Stimulated activated CD4-positive, alpha-beta T cell treated with anti-CD3 and anti-CD28 coated beads, Interleukin-15, amount 100 ng/mL, for 1 hour (primary cell): ENCODE measurements around the gene BTBD7.
"Not testable (repeated sequence)": the region's sequence is repeated elsewhere in the genome, so short reads cannot be mapped to it uniquely, and the experiment has no call there.

Experiments
- DNase-seq, 2 donors: peaks; one replicate each; pipeline ENCODE4 v3.0.0-alpha.2; 2020; ENCODE audit warnings: low read depth in 1 of 2, low spot score in 1 of 2

Gene BTBD7

DNA sequence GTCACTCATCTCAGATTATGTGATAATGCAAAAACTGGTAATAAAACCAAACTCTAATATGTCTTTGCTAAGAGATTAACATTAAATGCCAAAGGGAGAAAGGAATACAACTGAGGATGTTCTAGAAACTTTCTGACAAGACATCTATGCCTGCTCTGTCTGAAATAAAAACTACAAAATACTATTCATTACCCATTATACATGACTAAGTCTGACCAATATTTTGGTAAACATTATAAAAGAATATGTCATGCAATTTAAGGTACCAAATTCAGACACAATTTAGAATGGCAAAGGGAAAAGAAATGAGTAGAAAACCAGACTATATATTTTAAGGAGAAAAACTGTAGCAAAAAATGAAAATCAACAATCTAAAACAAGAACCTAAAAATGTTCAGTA, 86.3 kb downstream of the BTBD7 start:
- DNase-seq, result no peak

DNA sequence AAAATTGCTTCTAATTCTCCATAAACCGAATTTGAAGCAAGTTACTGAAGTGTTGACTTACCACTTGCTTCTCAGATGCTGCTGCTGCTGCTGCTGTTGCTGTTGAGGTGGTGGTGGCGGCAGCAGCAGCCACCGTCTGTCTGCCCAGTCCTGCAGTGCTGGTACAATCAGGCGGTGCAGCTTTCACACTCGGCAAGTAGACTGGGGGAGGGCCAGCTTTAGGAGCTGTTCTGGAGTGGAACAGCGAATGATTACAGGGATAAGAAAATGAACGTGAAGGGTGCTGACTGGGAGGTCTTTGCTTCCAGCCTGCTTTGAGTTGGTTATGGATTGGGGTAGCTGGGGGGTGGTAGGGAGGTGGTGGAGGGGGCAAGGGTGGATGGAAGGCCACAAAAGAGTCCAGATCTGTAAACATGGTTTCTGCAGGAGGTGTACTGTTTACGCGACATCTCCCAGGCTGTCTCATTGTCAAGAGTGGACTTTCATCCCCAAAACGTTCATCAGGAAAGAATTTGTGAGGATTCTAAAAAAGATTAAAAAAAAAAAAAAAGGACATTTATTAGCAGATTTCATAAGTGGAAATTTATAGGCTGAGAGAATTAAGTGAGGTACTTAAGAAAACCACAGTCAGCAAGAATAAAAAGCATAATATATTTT, 86.9 kb downstream of the BTBD7 start:
- no peak for DNase-seq

DNA sequence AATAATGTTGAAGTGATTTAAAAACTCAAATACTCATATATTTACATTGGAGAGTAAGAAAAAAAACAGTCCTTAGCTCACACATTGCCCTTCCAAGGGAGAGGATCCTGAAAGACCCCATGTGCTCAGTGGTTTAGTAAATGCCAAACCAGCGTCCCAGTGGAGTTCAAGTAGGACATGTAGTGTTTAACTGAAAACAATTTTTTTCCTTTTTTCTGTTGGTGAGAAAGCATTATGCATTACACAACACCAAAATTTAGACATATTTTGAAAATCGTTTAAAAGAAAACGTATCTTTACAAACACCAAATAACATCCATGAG, 92.2 kb downstream of the BTBD7 start:
- DNase-seq, result no peak

DNA sequence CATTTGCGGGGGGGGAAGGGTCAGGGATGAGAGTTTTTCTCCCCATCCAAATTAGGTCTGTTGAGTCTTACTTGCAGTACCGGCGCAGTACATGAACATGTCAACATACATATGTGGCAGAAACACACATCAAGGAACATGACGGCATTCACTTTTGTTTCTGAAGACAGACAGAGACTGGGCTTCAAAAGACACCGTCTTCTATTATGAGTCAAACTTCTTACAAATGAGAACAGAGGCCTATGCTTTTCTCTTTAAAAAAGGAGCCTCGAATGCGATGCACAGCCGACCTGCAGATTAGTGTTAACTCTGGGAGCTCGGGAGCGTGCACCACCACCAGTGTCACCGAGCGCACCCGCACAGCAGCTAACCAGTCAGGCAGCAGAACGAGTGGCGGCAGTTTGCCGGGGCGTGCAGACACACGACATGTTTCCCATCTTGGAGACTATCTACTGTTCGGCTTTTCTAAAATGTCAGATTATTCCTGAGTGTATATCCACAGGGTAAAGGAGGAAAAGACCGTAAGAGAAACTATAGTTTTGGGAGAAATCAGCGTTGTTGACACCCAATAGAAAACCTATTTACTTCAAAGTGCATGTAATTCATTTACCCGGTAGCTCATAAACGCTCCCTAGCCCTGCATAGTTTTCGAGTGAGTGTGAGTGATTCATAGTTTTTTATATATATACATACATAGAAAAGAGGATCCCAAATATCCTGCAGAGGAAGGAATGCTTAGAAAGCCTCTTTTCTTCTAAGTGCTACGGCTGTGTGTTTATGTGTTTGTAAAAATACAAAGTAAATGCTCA, 92.8 kb downstream of the BTBD7 start:
- no peak for DNase-seq

DNA sequence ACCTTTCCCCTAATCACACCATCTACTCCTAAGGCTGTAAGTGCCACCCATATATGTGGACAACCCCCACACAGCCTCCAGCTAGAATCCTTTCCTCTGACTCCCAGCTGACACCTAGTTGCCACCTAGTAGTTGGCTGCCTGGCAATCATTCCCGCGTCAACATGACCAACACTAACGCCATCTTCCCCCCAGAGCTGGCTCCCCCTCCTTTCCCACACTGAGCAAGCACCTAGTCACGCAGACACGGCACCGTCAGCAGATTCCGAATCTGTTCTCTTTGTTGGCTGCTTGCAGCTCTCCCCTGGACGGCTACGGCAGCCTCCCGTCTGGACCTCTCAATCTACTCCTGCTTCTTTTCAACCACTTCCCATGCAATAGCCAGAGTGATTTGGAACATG, 98.0 kb downstream of the BTBD7 start:
- no peak for DNase-seq

DNA sequence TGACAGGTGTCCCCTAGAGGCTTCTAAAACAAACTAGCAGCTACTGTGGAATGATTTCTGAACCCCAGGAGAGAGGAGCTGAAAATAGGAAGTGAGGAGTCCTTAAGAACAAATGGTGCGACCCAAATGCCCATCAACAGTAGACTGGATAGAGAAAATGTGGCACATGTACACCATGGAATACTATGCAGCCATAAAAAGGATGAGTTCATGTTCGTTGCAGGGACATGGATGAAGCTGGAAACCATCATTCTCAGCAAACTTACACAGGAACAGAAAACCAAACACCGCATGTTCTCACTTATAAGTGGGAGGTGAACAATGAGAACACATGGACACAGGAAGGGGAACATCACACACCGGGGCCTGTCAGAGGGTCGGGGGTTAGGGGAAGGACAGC, 99.8 kb downstream of the BTBD7 start:
- DNase-seq, result not testable (repeated sequence)

DNA sequence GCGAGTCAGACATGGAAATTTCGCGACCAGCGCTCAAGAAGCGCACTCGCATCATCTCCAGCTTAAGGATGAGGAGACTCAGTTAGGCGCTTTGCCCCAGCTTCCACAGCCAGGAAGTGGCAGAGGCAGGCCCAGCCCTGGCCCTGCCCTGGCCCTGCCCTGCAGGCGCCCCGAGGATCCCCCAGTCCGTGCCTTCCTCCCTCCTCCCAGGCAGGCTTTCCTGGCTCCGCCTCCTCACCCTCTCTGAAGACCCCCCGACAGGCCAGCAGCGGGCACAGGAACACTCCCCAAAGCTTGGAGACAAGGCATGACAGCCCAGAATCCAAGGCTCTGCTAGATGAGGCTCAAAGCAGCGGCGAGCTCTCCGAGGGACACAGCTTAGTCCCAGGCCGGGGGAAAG, 100.7 kb downstream of the BTBD7 start:
- no peak for DNase-seq

DNA sequence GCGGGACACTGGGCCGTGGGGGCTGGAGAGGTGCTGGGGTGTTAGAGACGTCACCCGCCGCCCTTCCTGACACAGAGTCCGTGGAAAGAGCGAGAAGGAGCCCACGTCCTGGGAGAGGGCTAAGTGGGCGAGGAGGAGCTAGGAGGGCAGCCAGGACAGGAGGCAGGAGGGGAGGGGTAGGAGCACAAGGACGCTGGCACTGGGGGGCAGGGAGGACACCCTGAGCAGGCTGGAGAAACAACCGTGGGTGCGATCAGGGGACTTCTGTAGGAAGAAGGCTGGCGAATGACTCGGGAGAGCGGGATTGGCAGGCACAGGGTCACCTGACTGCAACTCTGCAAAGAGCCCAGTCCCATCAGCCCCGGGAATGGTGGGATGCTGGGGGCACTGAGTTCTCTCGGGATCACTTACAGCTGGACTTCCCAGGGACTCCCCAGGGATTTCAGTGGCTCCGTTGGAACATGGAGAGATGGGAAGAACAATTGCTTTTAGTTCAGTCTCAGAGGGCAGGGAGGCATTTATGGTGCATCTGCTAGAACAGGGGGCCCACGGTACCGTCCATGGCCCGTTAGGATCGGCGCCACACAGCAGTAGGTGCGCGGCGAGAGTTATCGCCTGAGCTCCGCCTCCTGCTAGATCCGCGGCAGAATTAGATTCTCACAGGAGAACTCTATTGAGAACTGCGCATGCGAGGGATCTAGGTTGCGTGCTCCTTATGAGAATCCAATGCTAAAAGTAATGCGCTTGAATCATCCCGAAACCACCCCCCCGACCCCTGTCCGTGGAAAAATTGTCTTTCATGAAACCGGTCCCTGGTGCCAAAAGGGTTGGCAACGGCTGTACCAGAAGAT, 101.5 kb downstream of the BTBD7 start:
- no peak for DNase-seq

DNA sequence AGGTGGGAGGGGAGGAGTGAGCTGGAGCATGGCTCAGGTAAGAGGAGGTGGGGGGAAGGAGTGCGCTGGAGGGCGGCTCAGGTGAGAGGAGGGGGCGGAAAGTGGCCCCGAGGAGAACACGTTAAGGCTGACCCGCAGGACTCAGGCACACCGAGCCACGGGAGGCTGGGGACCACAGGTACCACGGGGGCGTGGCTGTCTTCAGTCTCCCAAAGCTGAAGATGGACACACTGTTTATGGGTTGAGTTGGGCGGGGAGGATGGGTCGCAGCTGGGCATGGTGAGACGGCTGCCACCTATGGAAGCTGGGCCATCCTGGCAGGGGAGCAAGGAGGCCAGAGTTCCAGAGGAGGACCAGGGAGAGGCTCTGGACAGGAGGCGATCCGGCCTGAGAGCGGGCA, 102.3 kb downstream of the BTBD7 start:
- no peak for DNase-seq

DNA sequence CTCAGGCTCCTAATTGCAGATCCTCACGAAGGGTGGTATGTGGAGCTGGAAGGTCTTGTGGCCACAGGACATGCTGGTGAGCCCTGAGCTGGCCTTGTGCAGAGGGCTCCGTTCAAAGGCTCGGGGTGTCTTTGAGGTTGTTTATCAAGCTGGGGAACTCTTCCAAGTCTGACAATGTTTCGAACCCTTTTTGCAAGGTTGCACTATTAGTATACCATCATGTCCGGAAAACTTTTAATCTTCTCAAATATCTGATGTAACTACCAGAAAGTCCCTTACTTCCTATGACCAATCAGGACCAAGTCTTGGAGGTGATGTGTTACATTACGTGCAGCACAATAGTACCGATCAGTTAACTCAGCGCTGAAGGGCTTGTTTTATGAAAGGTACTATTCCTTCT, 104.3 kb downstream of the BTBD7 start:
- DNase-seq, result no peak

DNA sequence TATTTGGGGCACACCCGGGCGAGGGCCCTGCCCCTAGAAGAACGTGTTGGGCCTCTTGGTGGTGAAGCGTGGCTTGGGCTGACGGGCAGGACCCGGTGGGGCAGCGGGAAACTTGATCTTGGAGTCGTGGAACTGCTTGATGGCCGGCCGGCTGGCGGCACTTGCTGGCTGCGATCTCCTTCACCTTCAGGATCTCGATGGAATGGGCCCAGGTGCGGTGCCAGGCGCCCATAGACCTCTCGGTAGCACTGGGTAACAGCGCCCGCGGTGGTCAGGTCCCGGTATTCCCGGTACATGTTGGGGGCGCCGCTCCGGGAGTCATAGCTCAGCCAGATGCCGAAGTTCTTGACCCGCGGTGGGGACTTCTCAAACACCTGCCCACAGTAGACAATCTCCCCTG, 109.3 kb downstream of the BTBD7 start:
- no peak for DNase-seq

DNA sequence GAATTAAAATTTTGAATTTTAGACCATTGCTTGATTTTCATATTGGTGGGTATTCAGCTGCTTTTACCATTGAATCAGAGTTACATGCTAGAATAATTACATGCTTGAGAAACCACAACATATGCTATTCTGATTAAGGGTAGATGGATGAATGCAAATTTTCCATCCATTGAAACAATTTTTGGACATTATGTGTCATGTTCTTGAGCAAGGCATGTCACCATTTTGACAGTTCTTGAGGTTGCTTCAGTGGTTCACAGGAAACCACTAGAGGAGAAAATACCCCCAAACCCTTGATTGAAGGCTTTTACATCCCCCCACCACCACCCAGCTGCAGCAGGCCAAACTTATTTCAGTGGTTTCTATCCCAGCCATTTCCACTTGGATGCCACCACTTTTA, 112.3 kb downstream of the BTBD7 start:
- no peak for DNase-seq

DNA sequence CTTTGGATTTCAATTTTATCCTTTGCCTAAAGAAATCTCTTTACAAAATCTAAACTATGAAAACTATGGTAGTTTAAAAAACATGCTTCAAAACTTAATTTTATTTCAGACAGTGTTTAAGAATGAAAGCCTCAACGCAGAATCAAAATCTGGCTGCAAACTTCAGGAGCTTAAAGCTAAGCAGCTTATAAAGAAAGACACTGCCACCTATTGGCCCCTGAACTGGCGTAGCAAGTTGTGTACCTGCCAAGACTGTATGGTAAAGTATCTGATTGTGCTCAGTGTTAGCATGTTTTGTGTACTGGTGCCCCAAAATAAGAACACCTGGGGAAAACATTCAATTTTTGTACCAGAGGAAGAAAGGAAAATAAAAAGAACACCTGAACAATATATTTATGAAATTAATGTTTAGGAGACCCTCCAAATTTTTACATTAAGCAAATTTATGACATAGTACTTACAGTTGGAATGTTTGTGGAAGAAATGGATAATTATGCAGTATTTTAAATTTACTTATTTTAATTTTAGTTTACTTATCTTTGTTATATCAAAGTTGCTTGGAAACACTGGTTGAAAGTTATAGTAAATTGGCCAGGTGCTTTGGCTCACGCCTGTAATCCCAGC, 113.6 kb downstream of the BTBD7 start:
- DNase-seq, result no peak

DNA sequence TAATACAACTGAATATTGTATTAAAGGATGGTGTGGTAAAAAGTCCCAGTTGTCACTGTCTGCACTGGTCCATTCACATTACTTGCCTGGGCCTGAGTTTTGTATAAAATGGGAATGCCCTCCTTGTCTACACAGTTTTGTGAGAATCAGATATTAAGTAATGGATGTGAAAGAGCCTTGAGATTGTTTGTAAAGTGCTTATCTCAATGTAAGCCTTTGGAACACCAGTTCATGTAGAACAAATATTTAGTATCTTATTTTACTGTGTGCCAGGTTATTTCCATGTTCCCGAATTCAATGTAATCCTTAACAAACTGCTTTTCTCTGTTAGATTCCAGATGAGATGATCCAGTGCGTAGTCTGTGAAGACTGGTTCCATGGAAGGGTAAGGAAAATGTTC, 118.2 kb downstream of the BTBD7 start:
- no peak for DNase-seq

DNA sequence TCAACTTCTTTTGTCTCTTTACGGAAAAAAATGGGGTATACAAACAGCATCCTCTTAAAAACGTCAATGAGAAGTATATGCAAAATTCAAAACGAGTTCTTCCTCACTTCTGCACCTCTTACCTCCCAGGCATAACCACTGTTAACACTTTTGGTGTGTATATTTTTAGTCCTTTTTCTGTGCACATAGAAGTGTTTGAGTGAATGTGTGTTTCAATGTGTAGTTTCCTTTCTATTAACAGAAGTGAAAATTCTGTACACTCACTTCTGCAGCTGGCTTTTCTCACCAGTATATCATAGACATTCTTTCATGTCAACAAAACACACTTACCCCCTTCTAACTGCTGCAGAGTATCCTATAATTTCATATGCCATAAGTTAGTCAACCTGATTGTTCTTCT, 120.4 kb downstream of the BTBD7 start:
- DNase-seq, result no peak

DNA sequence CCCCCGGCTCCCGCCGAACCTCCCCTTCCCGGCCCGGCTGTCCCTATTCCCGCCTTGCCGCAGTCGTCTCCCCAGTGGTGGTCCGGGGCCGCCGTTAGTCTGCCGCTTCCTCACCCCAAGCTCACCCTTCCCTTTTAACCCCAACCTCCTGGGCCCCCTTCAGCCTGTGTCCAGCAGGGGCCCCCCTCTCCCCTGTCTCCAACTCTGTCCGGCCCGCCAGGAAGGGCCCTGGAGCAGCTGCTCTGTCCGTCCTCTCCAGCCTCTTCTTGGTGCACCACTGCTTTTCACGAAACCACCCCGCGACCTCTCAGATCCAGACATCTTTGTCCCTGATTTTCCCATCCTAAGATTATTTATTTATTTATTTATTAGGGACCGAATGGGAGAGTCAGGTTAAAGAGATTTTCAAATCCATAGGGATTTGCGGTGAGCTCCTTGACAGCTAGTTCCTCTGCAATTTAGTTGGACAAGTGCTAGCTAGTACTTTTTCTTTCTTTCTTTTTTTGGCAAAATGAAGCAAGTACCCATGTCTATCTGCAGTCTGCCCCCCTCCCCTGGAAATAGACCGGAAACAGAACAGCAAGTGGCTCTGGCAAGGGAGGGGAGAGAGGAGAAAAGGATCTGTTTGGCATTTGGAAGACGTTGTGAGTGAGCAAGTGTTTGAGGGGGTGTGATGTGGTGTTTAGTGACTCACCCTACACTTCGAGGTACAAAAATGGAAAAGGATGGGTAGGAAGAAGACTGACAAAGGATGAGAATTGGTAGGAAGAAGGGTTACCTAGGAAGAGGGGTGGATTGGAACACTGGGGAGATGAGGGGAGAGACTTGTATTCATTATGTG, 125.1 kb downstream of the BTBD7 start:
- no peak for DNase-seq

DNA sequence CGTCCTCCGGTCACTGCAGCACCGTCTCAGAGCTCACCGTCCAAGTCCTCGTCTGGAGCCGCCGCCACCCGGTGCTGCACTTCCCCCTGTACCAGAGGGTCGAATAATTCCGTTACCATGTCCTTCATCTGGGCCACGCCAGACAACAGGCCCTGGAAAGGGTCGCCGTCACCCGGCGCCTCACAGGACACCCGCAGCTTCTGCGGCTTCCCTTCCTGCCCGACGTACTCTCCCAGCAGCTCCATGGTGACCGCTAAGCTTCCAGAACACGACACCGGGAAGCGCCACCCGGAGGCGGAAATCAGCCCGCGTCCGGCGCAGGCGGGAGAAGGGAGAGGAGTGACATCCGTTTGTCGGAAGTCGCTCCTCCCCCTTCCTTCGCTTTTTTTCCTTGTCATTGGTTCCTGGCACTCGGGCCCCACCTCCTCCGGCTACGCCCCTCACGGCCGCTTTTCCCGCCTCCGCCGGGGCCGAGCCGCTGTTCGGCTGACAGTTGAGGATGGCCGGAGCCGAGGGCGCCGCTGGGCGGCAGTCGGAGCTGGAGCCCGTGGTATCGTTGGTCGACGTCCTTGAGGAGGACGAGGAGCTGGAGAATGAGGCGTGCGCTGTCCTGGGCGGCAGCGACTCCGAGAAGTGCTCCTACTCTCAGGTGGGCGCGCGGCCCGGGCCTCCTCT, 125.9 kb downstream of the BTBD7 start, which contains the start of the genes GON7 and UBR7:
GON7 (minus strand) TSS at position 273 of the 675 bp plus-strand sequence; CDS start at position 245, 28 bp downstream.
UBR7 (plus strand) TSS at position 464 of the 675 bp plus-strand sequence; CDS start at position 500, 36 bp downstream.
- peak; percentile 68 to 75 for DNase-seq

DNA sequence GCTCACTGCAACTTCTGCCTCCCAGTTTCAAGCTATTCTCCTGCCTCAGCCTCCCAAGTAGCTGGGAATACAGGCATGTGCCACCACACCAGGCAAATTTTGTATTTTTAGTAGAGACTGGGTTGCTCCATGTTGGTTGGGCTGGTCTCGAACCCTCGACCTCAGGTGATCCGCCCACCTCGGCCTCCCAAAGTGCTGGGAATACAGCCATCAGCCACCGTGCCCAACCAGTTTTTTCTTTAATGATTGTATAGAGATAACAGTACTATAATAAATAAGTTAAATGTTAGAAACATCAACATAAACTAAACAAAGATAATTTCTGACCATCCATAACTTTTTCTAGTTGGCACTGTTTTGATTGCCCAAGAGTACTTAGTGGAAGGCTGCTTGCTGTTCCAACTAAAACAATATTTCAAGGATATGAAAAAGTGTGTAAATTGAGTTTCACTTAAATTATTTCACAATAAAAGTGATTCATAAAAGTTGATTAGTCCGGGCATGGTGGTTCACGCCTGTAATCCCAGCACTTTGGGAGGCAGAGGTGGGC, 131.6 kb downstream of the BTBD7 start:
- no peak for DNase-seq

DNA sequence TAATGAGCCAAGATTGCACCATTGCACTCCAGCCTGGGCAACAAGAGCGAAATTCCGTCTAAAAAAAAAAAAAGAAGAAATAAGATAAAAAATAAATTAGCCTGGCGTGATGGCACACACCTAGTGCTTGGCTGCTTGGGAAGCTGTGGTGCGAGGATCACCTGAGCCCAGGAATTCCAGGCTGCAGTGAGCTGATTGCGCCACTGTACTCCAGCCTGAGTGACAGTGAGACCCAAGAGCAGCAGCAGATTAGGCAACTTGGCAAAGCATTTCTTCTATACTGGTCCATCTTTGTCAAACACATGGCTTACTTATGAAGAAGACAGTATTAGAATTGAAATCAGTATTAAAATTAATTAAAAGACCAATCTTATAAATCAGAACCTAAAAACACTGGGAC, 132.3 kb downstream of the BTBD7 start:
- DNase-seq, result no peak

DNA sequence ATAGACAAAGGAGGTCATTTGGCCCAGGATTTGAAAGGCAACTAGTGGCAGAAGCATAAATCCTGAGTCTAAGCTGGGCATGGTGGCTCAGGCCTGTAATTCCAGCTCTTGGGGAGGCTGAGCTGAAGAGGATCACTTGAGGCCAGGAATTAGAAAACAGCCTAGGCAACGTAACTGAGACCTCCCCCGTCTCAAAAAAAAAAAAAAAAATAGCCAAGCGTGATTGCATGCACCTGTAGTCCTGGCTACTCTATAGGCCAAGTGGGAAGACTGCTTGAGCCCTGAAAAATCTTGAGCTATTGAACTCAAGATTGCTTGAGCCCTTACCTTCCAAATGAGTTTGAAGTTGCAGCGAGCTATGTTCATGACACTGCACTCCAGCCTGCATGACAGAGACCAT, 133.8 kb downstream of the BTBD7 start:
- DNase-seq, result no peak
